WERI-Rb-1 (cell line): ENCODE results near the gene AGAP1.

Experiments used
- DNase-seq: peaks from one replicate; pipeline ENCODE4 v3.0.0-alpha.2; 2020
- H3K27ac ChIP-seq: fragments of 250-450 bp; sonication (Bioruptor Pico); 2 replicates; pipeline ENCODE4 v1.5.1; 2020; ENCODE audit warnings: mild to moderate bottlenecking, moderate library complexity
- H3K27me3 ChIP-seq: fragments of 250-450 bp; sonication (Bioruptor Pico); 2 replicates; pipeline ENCODE4 v1.5.1; 2021; ENCODE audit warnings: mild to moderate bottlenecking, low read depth, moderate library complexity; ENCODE audit not compliant: insufficient read depth, severe bottlenecking
- H3K36me3 ChIP-seq: fragments of 250-450 bp; sonication (Bioruptor Pico); 2 replicates; pipeline ENCODE4 v1.5.1; 2020; ENCODE audit warnings: mild to moderate bottlenecking, moderate library complexity
- H3K4me3 ChIP-seq: 2 replicates; pipeline ENCODE4 v1.5.1; 2011; ENCODE audit warnings: low read depth, mild to moderate bottlenecking, control low read depth, low read length
- H3K9me3 ChIP-seq: fragments of 250-450 bp; sonication (Bioruptor Pico); 2 replicates; pipeline ENCODE4 v1.5.1; 2021; ENCODE audit warnings: mild to moderate bottlenecking, moderate library complexity; ENCODE audit not compliant: severe bottlenecking
- TF ChIP-seq, protein P1 (sequence below): IDR thresholded peaks from 2 replicates; pipeline ENCODE4 v1.5.1; 2011; ENCODE audit warnings: low read depth, mild to moderate bottlenecking, control low read depth, inconsistent platforms, low read length

AGAP1 gene

GRCh38 chr2:236125541-236125940, 631.7 kb downstream of the AGAP1 start:
- Histone ChIP-seq H3K9me3 (no peaks in the 10 kb centered on the region), H3K27me3 (no peaks in the 10 kb centered on the region), H3K4me3 (no peak overlapping the region), H3K27ac (no peak overlapping the region), H3K36me3 (peaks cover 40% of the 10 kb centered on the region)
- DNase-seq, result no peak
- TF ChIP-seq, protein P1, sequence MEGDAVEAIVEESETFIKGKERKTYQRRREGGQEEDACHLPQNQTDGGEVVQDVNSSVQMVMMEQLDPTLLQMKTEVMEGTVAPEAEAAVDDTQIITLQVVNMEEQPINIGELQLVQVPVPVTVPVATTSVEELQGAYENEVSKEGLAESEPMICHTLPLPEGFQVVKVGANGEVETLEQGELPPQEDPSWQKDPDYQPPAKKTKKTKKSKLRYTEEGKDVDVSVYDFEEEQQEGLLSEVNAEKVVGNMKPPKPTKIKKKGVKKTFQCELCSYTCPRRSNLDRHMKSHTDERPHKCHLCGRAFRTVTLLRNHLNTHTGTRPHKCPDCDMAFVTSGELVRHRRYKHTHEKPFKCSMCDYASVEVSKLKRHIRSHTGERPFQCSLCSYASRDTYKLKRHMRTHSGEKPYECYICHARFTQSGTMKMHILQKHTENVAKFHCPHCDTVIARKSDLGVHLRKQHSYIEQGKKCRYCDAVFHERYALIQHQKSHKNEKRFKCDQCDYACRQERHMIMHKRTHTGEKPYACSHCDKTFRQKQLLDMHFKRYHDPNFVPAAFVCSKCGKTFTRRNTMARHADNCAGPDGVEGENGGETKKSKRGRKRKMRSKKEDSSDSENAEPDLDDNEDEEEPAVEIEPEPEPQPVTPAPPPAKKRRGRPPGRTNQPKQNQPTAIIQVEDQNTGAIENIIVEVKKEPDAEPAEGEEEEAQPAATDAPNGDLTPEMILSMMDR, result no peak

GRCh38 chr2:236127010-236127409, 633.2 kb downstream of the AGAP1 start:
- H3K9me3 ChIP-seq, result no peaks in the 10 kb centered on the region
- TF ChIP-seq, protein P1, result no peak
- no peak overlapping the region for H3K27ac ChIP-seq
- no peak for DNase-seq
- H3K36me3 ChIP-seq, result peaks cover 36% of the 10 kb centered on the region
- H3K4me3 ChIP-seq, result no peak overlapping the region
- H3K27me3 ChIP-seq, result no peaks in the 10 kb centered on the region

- TF ChIP-seq, protein P1, result no peak
- H3K27me3 ChIP-seq, result no peaks in the 10 kb centered on the region
- H3K36me3 ChIP-seq, result peaks cover 35% of the 10 kb centered on the region
- no peak overlapping the region for H3K27ac ChIP-seq
- no peaks in the 10 kb centered on the region for H3K9me3 ChIP-seq
- DNase-seq, result no peak
- no peak overlapping the region for H3K4me3 ChIP-seq
Measured at GRCh38 chr2:236128321-236128720, 634.5 kb downstream of the AGAP1 start.

- TF ChIP-seq, protein P1, result no peak
- no peak overlapping the region for H3K27ac ChIP-seq
- no peaks in the 10 kb centered on the region for H3K27me3 ChIP-seq
- H3K9me3 ChIP-seq, result no peaks in the 10 kb centered on the region
- H3K4me3 ChIP-seq, result no peak overlapping the region
- DNase-seq, result no peak
- H3K36me3 ChIP-seq, result peaks cover 27% of the 10 kb centered on the region
Measured at GRCh38 chr2:236129935-236130334, 636.1 kb downstream of the AGAP1 start.

DNA sequence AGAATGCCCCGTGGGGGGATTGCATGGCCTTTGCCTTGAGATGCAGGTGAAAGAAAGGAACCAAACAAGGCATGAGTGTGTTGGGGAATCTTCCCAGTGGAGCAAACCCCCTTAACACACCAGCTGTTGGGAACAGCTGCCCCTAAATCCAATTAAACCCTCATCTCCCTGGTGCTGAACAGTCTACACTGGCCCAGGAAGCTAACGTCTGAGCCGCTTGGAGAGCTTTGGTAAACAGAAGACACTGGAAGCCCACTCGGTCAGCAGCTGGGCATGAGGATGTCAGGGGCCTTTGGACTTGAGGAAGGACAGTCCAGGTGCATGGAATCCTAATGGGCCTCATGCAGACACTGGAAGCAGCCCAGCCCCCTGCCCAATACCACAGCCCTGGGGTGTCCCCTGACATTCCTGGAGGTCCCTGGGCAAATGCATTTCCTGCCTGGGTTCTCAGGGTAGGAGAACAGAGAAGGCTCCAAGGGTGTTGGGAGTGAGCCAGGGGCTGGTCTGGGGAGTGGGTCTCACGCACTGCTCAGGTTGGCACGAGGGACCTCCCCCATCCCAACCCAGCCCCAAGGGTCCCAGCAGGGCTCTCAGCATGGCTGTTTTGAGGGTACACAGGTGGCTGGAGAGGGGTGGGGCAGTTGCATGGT, 636.6 kb downstream of the AGAP1 start:
- H3K4me3 ChIP-seq, result no peak overlapping the region
- no peak overlapping the region for H3K27ac ChIP-seq
- H3K9me3 ChIP-seq, result no peaks in the 10 kb centered on the region
- TF ChIP-seq, protein P1, result no peak
- no peaks in the 10 kb centered on the region for H3K27me3 ChIP-seq
- H3K36me3 ChIP-seq, result peaks cover 22% of the 10 kb centered on the region
- no peak for DNase-seq

GRCh38 chr2:236131073-236131692, 637.3 kb downstream of the AGAP1 start:
- peaks cover 15% of the 10 kb centered on the region for H3K36me3 ChIP-seq
- H3K27ac ChIP-seq, result no peak overlapping the region
- TF ChIP-seq, protein P1, result no peak
- DNase-seq, result no peak
- H3K27me3 ChIP-seq, result no peaks in the 10 kb centered on the region
- H3K9me3 ChIP-seq, result no peaks in the 10 kb centered on the region
- no peak overlapping the region for H3K4me3 ChIP-seq
